GM19099 (cell line): ENCODE results near the gene THAP6.

Source experiments
- POLR2A ChIP-seq: IDR thresholded peaks from 3 replicates; pipeline ENCODE4 v1.6.1; 2011; ENCODE audit warnings: low read depth; ENCODE audit not compliant: insufficient read length; ENCODE audit errors: extremely low read depth

Gene THAP6

DNA sequence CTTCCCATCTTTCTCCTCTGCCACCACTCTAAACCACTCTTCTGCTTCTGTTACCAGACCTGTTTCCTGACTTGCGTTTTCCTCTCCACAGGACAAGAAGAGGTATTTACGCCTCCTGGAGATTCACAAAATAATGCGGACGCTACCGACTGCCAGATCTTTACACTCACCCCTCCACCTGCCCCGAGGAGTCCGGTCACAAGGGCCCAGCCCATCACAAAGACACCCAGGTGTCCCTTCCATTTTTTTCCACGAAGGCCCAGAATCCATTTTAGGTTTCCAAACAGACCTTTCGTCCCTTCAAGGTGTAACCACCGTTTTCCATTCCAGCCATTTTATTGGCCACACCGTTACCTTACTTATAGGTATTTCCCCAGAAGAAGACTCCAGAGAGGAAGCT lies 49.8 kb downstream of the THAP6 start:
- TF ChIP-seq POLR2A: no peak

DNA sequence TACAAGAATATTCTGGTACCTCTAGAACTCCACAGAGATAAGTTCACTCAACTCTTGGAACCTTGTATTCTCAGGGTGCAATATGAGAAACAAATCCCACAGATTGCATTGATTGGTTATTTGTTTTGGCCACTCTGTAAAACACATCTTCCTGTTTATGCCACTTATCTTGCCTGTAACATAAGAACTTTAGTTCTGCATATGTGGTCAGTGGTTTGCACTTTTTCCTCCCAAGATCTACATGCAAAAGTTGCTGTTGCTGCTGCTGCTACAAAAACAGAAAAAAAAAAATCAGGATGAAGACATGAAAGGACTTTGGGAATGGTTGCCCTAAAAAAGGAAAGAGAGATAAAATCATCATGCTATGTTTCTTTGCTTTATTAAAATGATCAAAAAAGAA lies 51.2 kb downstream of the THAP6 start:
- TF ChIP-seq POLR2A: no peak

DNA sequence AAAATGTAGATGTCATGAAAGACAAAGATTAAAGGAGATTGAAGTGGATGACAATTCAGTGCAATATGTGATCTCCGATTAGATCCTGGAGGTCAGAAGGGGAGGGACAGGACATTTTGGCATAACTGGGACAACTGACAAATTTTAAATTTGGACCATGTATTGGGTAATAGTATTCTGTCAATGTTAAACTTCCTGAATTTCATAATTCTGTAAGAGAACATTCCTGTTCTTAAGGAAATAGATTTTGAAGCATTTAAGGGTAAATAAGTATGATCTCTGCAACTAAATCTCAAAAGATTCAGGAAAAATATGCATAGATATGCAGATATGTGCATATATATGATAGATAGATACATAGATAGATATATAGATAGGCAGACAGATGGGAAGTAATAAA lies 52.6 kb downstream of the THAP6 start:
- no peak for TF ChIP-seq POLR2A

DNA sequence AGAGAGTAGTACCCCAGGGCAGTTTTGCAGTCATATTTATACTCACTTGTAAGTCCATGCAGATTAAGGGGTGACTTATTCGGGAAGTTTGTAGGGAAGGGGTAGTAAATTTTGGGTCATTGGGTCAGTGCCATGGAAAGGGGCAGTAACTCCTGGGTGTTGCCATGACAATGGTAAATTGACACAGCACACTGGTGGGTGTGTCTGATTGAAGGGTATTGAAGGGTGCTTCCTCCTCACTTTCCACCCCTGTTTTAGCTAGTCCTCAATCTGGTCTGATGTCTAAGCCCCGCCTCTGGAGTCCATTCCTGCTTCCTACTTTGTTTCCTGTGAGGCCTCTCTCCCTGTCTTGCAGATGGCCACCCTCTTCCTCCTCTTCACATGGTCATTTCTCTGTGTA lies 53.5 kb downstream of the THAP6 start:
- TF ChIP-seq POLR2A: no peak
